Type B pancreatic cell (in vitro differentiated cells): Measurements from ENCODE around the gene C3orf33. TPM values are rescaled to one million over a fixed set of nuclear protein-coding genes. Genes with fewer than 3 reads are reported as not detected.

ENCODE experiments used
- DNase-seq: peaks from one replicate; pipeline ENCODE4 v3.0.0; 2021; ENCODE audit warnings: mixed read lengths; ENCODE audit not compliant: unreplicated experiment; ENCODE audit errors: extremely low spot score
- H3K27ac Mint-ChIP-seq: 2 replicates; pipeline ENCODE4 v1.8.0; 2021; ENCODE audit warnings: mild to moderate bottlenecking, mixed read lengths
- H3K27me3 Mint-ChIP-seq: 2 replicates; pipeline ENCODE4 v1.8.0; 2021; ENCODE audit warnings: mixed read lengths
- H3K36me3 Mint-ChIP-seq: 2 replicates; pipeline ENCODE4 v1.8.0; 2021; ENCODE audit warnings: mixed read lengths
- H3K4me1 Mint-ChIP-seq: one replicate; pipeline ENCODE4 v1.8.0; 2021; ENCODE audit warnings: mixed read lengths; ENCODE audit not compliant: unreplicated experiment
- H3K4me3 Mint-ChIP-seq: 2 replicates; pipeline ENCODE4 v1.8.0; 2021; ENCODE audit warnings: mild to moderate bottlenecking, mixed read lengths
- H3K9me3 Mint-ChIP-seq: 2 replicates; pipeline ENCODE4 v1.8.0; 2021; ENCODE audit warnings: mixed read lengths
- CTCF ChIP-seq: fragments of 200-600 bp; sonication (generic); conservative IDR thresholded peaks from 2 replicates; pipeline ENCODE4 v1.5.0; 2021; ENCODE audit warnings: antibody characterized with exemption, mild to moderate bottlenecking
- total RNA-seq: library from RNA; stranded (reverse); gene quantifications from 2 replicates; pipeline ENCODE4 v1.2.1, GENCODE V29; 2021; ENCODE audit warnings: low replicate concordance

The C3orf33 gene
- total RNA-seq, 1 donor from 2014 or later, result 2.8 TPM

GRCh38 chr3:155772801-155773200 lies 33.3 kb downstream of the C3orf33 start:
- Mint-ChIP-seq H3K36me3 (peaks cover 13% of the 10 kb centered on the region), H3K4me3 (no peak overlapping the region), H3K9me3 (no peaks in the 10 kb centered on the region), H3K27ac (no peak overlapping the region), H3K4me1 (no peaks in the 10 kb centered on the region), H3K27me3 (no peaks in the 10 kb centered on the region)
- TF ChIP-seq CTCF, result no peak
- no peak for DNase-seq

GRCh38 chr3:155771126-155771525 lies 35.0 kb downstream of the C3orf33 start:
- no peak for TF ChIP-seq CTCF
- Mint-ChIP-seq H3K4me3 (no peak overlapping the region), H3K36me3 (peaks cover 13% of the 10 kb centered on the region), H3K4me1 (no peaks in the 10 kb centered on the region), H3K9me3 (no peaks in the 10 kb centered on the region), H3K27me3 (no peaks in the 10 kb centered on the region), H3K27ac (no peak overlapping the region)
- DNase-seq, result no peak

GRCh38 chr3:155766206-155766605 lies 39.9 kb downstream of the C3orf33 start:
- TF ChIP-seq CTCF, result no peak
- H3K9me3 Mint-ChIP-seq, result no peaks in the 10 kb centered on the region

GRCh38 chr3:155763870-155764463 lies 42.1 kb downstream of the C3orf33 start:
- H3K27ac Mint-ChIP-seq, result no peak overlapping the region
- no peaks in the 10 kb centered on the region for H3K9me3 Mint-ChIP-seq
- TF ChIP-seq CTCF, result no peak
- H3K4me1 Mint-ChIP-seq, result no peaks in the 10 kb centered on the region
- H3K36me3 Mint-ChIP-seq, result no peaks in the 10 kb centered on the region
- H3K4me3 Mint-ChIP-seq, result no peak overlapping the region
- no peak for DNase-seq
- no peaks in the 10 kb centered on the region for H3K27me3 Mint-ChIP-seq

More at GRCh38 chr3:155766206-155766605, 39.9 kb downstream of the C3orf33 start:
- Mint-ChIP-seq H3K36me3 (peaks cover 5% of the 10 kb centered on the region), H3K4me3 (no peak overlapping the region), H3K27ac (no peak overlapping the region), H3K4me1 (no peaks in the 10 kb centered on the region), H3K27me3 (no peaks in the 10 kb centered on the region)
- no peak for DNase-seq

GRCh38 chr3:155760653-155761052 lies 45.4 kb downstream of the C3orf33 start:
- Mint-ChIP-seq H3K36me3 (no peaks in the 10 kb centered on the region), H3K27ac (no peak overlapping the region), H3K4me3 (no peak overlapping the region), H3K9me3 (no peaks in the 10 kb centered on the region), H3K27me3 (no peaks in the 10 kb centered on the region), H3K4me1 (no peaks in the 10 kb centered on the region)
- no peak for TF ChIP-seq CTCF
- DNase-seq, result no peak

GRCh38 chr3:155757577-155757976 lies 48.5 kb downstream of the C3orf33 start:
- Mint-ChIP-seq H3K36me3 (no peaks in the 10 kb centered on the region), H3K9me3 (no peaks in the 10 kb centered on the region), H3K4me3 (no peak overlapping the region), H3K4me1 (no peaks in the 10 kb centered on the region), H3K27me3 (no peaks in the 10 kb centered on the region), H3K27ac (no peak overlapping the region)
- TF ChIP-seq CTCF, result no peak
- DNase-seq, result no peak
